H4 (cell line): Measurements from ENCODE around the gene ATP9A. TPM values are rescaled to one million over a fixed set of nuclear protein-coding genes. Genes with fewer than 3 reads are reported as not detected.
A peak's percentile ranks its signal among the peaks of the same experiment; 100 is the strongest.
"Not testable (repeated sequence)": the region's sequence is repeated elsewhere in the genome, so short reads cannot be mapped to it uniquely, and the experiment has no call there.

ENCODE experiments used
- DNase-seq: peaks from one replicate; pipeline ENCODE4 v3.0.0-alpha.2; 2015; ENCODE audit warnings: low spot score
- total RNA-seq: library from RNA; depleted of rRNA; stranded (reverse); fragments of >200 nt; shearing (Covaris generic); gene quantifications from 2 replicates; pipeline ENCODE4 v1.2.3, GENCODE V29; 2014

ATP9A gene
- total RNA-seq, 1 experiment from 2014 or later: 4.1 TPM

- DNase-seq: no peak
These were observed 190.1 kb downstream of the ATP9A start for GRCh38 chr20:51578145-51578459.

DNA sequence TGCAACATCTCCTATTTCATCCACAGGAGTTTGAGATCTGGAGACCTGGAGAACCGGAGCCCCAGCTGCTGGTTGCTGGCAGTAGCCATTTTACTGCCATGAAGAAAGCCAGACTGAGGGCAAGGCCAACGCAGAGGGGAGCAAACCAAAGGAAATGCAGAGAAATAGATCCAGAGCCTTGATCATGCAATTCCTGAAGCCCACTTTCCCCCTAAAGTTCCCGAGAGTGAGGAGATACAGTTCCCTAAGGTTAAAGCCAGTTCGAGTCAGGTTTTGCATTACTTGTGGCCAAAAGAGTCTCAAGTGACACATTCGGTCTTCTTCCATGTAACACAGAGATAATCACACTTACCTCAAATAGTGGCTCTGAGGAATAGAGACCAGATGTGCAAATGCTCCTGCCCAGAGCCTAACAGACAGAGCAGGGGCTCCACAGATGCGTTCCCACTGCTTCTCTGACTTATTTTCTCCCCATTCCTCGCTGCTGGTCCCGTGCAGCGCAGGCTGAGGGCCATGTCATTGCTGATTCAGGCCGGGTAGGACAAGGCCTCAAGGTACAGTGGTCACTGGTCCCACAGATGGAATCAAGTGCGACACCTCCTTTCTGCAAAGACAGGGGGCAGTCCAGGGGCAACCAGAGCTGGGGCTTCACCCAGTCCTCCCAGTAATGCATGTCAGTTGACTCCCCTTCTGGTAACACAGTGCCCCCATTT is 190.6 kb downstream of the ATP9A start:
- DNase-seq: no peak

DNA sequence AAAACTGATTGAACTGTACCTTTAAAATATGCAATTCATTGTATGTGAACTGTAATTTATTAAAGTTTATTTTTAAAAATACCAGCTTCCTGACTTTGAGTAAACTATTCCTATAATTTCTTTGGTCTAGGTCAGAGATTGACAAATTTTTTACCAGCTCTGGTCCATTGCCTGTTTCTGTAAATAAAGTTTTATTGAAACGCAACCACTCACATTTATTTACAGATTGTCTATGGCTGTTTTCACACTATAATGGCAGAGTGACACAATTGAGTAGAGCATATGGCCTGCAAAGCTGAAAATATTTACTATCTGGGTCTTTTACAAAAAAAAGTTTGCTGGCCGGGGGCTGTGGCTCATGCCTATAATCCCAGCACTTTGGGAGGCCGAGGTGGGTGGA is 192.7 kb downstream of the ATP9A start:
- no peak for DNase-seq

DNA sequence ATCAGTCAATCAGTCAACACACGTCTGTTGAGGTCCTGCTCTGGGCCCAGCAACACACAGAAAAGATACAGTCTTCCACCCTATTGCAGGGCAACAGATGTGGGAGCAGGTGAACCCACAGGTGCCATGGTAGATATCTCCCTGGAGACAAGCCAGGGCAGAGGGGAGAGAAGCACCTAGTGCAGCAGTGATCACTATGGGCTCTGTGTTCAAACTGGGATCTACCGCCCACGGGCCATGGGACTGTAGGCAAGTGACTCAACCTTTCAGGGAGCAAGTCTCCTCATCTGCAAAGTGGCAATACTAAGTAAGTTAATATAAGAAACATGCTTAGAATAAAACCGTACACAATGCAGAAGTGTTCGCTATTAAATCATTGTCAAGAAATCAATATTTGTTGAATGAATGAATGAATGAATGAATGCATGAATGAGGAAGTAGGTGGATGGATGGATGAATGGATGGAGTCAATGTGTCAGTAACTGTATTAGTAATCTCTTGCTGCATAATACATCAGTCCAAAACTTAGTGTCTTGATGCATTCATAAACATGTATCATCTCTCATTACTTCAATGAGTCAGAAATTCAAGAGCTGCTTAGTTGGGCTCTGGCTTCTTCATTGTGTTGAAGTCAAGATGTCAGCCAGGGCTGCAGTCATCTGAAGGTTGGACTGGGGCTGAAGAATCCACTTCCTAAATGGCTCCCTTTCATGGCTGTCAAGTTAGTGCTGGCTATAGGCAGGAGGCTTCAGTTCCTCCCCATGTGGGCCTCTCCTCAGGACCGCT is 193.7 kb downstream of the ATP9A start:
- DNase-seq: no peak

DNA sequence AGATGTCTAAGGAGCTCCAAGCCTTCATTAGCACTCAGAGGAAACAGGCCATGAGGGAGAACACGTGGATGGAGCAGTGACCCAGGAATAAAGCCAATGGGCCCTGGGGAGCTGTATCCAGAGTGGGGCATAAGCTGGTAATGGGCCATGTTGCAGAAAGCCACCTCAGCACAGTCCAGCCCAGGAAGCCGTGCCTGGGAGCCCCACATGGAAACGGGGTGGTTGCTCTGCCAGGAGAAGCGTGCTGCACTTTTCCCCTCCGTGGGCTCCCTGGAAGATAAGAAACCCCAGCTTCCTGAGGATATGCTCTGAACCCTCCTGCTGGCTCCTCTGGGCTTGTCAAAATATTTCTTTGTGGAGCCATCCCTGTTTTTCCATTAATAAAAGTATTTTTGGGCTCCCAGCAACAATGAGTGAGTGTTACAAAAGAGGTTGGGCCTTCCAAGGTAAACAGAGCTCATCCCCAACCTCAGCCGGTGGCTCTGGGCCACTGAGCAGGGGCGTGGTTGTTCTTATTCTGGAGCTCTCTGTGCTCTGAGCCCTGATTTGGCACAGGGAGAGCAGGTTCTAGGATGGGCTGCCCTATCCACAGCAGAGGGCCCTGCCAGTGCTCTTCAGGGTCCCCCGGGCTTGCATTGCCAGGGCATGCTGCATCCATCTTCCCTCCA is 194.5 kb downstream of the ATP9A start:
- no peak for DNase-seq

- DNase-seq: no peak
These were observed 196.8 kb downstream of the ATP9A start for GRCh38 chr20:51571460-51571794.

GRCh38 chr20:51570739-51571459 is 197.3 kb downstream of the ATP9A start:
- no peak for DNase-seq

DNA sequence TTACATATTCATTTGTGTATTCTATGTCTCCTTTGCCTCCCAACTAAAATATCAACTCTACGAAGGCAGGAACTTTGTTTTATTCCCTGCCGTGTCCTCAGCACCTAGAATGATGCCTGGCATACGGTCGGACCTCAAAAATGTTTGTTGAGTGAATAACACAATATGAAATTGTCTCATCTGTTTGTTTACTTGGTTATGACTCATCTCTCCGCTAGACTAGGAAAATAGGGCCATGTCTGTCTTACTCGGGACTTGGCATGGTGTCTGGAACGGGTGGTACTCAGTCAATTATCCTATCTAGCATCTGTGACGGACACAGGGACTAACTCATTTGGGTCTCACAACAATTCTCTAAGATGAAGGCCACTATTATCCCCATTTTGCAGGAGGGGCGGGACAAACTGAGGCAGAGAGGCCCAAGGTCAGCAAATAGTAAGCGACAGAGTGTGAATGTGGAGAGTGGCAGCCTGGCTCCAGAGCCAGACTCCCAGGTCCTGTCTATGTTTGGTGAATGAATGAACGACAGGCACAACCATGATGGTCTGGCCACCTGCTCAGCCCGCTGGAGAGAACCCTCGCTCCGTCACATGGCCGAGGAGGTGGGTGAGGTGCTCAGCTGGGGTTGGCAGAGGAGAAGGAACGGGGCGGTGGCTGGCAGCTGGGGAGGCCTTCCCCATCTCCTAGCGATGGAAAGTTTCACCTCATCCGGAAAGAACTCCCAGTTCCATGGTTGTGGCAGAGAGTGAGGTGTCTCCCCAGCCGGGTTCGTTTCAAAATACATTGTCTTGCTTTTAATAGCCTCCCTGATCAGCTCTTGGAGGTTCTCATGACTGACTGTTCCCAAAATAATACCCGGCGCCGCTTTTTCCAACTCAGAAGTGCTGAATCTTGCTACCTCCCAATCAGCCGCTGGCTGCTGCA is 198.1 kb downstream of the ATP9A start:
- DNase-seq: no peak

GRCh38 chr20:51568533-51568932 is 199.7 kb downstream of the ATP9A start:
- DNase-seq: not testable (repeated sequence)

DNA sequence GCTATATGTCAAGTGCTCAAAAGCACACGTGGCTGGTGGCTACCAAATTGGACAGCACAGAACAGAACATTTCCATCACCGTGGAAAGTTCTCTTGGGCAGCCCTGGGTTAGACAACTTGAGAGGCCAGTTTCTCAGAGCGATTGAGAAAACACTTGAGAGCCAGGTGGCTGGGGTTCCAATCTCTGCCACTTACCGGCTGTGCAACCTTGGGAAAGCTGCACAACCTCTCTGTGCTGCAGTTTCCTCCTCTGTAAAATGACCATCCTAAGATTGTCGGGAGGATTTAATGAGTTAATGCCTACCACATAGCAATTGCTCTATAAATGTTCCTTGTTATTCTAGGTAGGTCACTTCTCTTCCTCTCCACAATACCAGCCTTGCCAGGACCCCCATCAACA is 200.6 kb downstream of the ATP9A start:
- DNase-seq: no peak

GRCh38 chr20:51566594-51566993 is 201.6 kb downstream of the ATP9A start:
- no peak for DNase-seq

GRCh38 chr20:51565298-51566144 is 202.7 kb downstream of the ATP9A start:
- DNase-seq: no peak

GRCh38 chr20:51563486-51564332 is 204.5 kb downstream of the ATP9A start:
- DNase-seq: peak; percentile 73

DNA sequence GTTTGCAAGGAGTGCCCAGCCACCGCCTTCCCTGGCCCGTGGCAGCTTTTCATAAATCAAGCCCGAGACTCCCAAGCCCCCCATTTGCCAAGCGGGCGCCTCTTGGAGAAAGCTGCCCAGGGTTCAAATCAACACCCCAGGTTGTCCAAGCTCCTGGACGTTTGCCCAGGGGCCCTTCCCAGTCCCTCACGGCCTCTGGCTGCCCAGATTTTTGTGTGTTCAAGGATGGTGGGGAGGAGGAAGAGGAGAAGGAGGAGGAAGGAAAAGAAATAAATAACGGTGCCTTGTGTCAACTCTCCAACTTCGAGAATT is 205.1 kb downstream of the ATP9A start:
- no peak for DNase-seq

DNA sequence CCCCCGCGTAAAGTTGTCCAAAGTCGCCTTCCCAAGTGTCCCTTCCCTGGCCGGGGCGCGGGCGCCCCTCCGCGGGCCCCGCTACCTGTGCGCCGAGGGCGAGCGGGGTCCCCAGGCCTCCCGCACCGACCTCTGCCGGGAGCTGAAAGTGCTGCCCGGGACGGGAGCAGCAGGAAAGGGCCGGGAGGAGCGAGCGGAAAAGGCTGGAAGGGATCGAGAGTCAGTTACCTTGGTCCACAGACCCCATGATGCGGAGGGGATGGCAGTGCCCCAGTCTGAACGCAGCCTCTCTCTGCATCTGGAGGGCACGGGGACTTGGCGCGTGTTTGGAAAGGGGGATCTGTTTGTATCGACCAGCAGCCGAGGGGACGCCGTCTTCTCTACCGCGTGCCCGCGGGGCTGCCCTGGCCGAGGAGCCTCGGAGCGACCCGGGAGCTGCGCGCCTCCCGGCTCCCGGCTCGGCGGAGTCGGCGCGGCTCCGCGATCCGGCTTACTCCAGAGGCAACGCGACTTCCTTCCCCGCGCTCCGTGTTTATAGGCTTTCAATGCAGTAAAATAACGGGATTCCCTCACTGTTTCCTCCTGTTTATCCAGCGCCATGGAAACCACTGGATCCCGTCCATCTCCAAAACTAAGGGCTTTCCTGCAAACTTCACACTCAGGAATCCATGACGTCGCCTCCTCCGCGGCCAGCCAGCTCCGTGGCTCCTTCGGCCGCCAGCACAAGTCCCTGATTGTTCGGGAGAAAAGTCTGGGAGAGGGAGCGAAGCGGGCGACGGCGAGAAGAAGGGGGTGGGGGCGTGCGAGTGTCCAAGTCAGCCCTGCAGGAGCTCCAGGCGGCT is 205.6 kb downstream of the ATP9A start:
- peak; percentile 83 for DNase-seq

GRCh38 chr20:51562027-51562331 is 206.2 kb downstream of the ATP9A start:
- no peak for DNase-seq

- no peak for DNase-seq
These were observed 207.5 kb downstream of the ATP9A start for GRCh38 chr20:51560550-51561307.

- no peak for DNase-seq
These were observed 208.1 kb downstream of the ATP9A start for GRCh38 chr20:51560042-51560441.
